Endodermal cell (in vitro differentiated cells): Measurements from ENCODE around the gene AOPEP. TPM values are rescaled to one million over a fixed set of nuclear protein-coding genes. Genes with fewer than 3 reads are reported as not detected.

Source experiments
- DNase-seq: peaks from one replicate; pipeline ENCODE4 v3.0.0-alpha.2; 2017
- H3K27ac ChIP-seq: 2 replicates; pipeline ENCODE4 v1.5.1; 2013; ENCODE audit warnings: mild to moderate bottlenecking, low read depth, low read length, moderate library complexity
- H3K27me3 ChIP-seq: 2 replicates; pipeline ENCODE4 v1.6.1; 2013; ENCODE audit warnings: mild to moderate bottlenecking, low read length, moderate library complexity; ENCODE audit not compliant: insufficient read depth, control insufficient read depth, poor library complexity, severe bottlenecking
- H3K36me3 ChIP-seq: 2 replicates; pipeline ENCODE4 v1.7.0; 2013; ENCODE audit warnings: mild to moderate bottlenecking, low read length, moderate library complexity; ENCODE audit not compliant: control insufficient read depth, insufficient read depth
- H3K4me1 ChIP-seq: one replicate; pipeline ENCODE4 v1.7.0; 2013; ENCODE audit warnings: low read length; ENCODE audit not compliant: control insufficient read depth, insufficient read depth
- H3K4me3 ChIP-seq: 2 replicates; pipeline ENCODE4 v1.5.1; 2013; ENCODE audit warnings: mild to moderate bottlenecking, low read length, moderate library complexity
- H3K9ac ChIP-seq: 2 replicates; pipeline ENCODE4 v1.6.1; 2013; ENCODE audit warnings: mild to moderate bottlenecking, low read length, moderate library complexity; ENCODE audit not compliant: poor library complexity, severe bottlenecking; ENCODE audit errors: extremely low read depth
- H3K9me3 ChIP-seq: 2 replicates; pipeline ENCODE4 v1.6.1; 2013; ENCODE audit warnings: mild to moderate bottlenecking, low read length, moderate library complexity; ENCODE audit not compliant: control insufficient read depth
- H3K27ac Mint-ChIP-seq: 2 replicates; pipeline ENCODE4 v1.8.0; 2020; ENCODE audit warnings: mixed read lengths
- H3K27me3 Mint-ChIP-seq: 2 replicates; pipeline ENCODE4 v1.8.0; 2021; ENCODE audit warnings: mild to moderate bottlenecking, mixed read lengths; ENCODE audit not compliant: insufficient read depth
- H3K36me3 Mint-ChIP-seq: 2 replicates; pipeline ENCODE4 v1.8.0; 2020; ENCODE audit warnings: low read depth, mixed read lengths
- H3K4me1 Mint-ChIP-seq: 2 replicates; pipeline ENCODE4 v1.8.0; 2020; ENCODE audit warnings: mixed read lengths
- H3K4me3 Mint-ChIP-seq: 2 replicates; pipeline ENCODE4 v1.8.0; 2020; ENCODE audit warnings: mild to moderate bottlenecking, moderate library complexity, mixed read lengths
- H3K9me3 Mint-ChIP-seq: 2 replicates; pipeline ENCODE4 v1.8.0; 2020; ENCODE audit warnings: mild to moderate bottlenecking, mixed read lengths
- WGBS, 2 experiments: methylation state at CpG; one replicate each; pipeline versions ENCODE4 v1.1.5 to v1.1.7; 2013; ENCODE audit warnings: missing lambda C conversion rate in 2 of 2, mixed read lengths in 1 of 2; ENCODE audit not compliant: insufficient coverage in 1 of 2, insufficient read length in 1 of 2; 5-methylcytosine and 5-hydroxymethylcytosine counted together
- total RNA-seq, 2 donors: library from RNA; stranded (reverse); fragmentation: NEBNext Ultra II Directional in 1 of 2; extraction: Animal tissue kit (Norgen Biotek cat#: 25700) in 1 of 2; gene quantifications; 2 replicates in 1 of 2; 3 replicates in 1 of 2; pipeline ENCODE4 v1.2.1, GENCODE V29; 2021
- TF ChIP-seq, protein P1 (sequence below): fragments of 200-600 bp; sonication (generic); conservative IDR thresholded peaks from 2 replicates; pipeline ENCODE4 v1.5.0; 2021; ENCODE audit warnings: antibody characterized with exemption, mild to moderate bottlenecking

AOPEP gene
- total RNA-seq, 2 donors from 2014 or later = 23.4 to 33.7 TPM

- Histone ChIP-seq H3K4me3 (no peak overlapping the region), H3K27ac (no peak overlapping the region), H3K27me3 (no peaks in the 10 kb centered on the region), H3K9ac (no peak overlapping the region), H3K9me3 (no peaks in the 10 kb centered on the region), H3K36me3 (peaks cover 34% of the 10 kb centered on the region), H3K4me1 (peaks cover under 1% of the 10 kb centered on the region)
- peaks cover 27% of the 10 kb centered on the region for H3K36me3 Mint-ChIP-seq
- H3K4me1 Mint-ChIP-seq = peaks cover 17% of the 10 kb centered on the region
- TF ChIP-seq, protein P1, sequence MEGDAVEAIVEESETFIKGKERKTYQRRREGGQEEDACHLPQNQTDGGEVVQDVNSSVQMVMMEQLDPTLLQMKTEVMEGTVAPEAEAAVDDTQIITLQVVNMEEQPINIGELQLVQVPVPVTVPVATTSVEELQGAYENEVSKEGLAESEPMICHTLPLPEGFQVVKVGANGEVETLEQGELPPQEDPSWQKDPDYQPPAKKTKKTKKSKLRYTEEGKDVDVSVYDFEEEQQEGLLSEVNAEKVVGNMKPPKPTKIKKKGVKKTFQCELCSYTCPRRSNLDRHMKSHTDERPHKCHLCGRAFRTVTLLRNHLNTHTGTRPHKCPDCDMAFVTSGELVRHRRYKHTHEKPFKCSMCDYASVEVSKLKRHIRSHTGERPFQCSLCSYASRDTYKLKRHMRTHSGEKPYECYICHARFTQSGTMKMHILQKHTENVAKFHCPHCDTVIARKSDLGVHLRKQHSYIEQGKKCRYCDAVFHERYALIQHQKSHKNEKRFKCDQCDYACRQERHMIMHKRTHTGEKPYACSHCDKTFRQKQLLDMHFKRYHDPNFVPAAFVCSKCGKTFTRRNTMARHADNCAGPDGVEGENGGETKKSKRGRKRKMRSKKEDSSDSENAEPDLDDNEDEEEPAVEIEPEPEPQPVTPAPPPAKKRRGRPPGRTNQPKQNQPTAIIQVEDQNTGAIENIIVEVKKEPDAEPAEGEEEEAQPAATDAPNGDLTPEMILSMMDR = no peak
- H3K4me3 Mint-ChIP-seq = no peak overlapping the region
- H3K27ac Mint-ChIP-seq = no peak overlapping the region
- H3K9me3 Mint-ChIP-seq = no peaks in the 10 kb centered on the region
- 92 to 97% methylated on average over 11 to 13 of the region's 13 CpGs for WGBS, 2 experiments
- DNase-seq = peak; percentile 29
- H3K27me3 Mint-ChIP-seq = no peaks in the 10 kb centered on the region
Observed at GRCh38 chr9:95061916-95062595, 335.6 kb downstream of the AOPEP start.

DNA sequence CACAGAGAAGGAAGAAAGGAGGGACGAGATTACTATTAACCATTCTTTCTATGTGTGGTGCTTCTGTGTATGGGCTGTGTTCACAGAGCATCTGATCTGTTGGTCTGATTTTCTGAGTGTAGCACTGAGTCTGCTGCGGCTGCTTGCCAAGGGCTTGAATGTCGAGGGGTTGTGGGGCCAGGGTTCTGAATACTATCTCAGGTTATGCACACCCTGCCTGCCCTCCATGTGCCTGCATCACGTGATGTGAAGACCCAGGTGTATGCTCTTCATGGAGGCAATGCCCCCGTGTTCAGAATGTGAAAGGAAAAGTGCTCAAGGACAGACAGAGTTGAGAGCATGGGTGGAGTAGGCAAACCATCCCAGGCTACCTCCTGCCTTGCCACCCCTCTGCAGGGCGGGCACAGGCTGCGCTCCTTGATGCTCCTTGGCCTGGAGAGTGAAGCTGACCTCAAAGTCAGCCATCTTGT is 336.1 kb downstream of the AOPEP start:
- H3K27ac ChIP-seq = no peak overlapping the region
- H3K4me3 ChIP-seq = no peak overlapping the region
- no peak overlapping the region for H3K27ac Mint-ChIP-seq

GRCh38 chr9:95063300-95063699 is 336.8 kb downstream of the AOPEP start:
- Histone ChIP-seq H3K27ac (no peak overlapping the region), H3K9me3 (no peaks in the 10 kb centered on the region), H3K36me3 (peaks cover 41% of the 10 kb centered on the region), H3K9ac (no peak overlapping the region), H3K4me1 (no peaks in the 10 kb centered on the region), H3K4me3 (no peak overlapping the region), H3K27me3 (no peaks in the 10 kb centered on the region)
- WGBS, 2 experiments = 93 to 97% methylated on average over 5 to 10 of the region's 10 CpGs
- no peaks in the 10 kb centered on the region for H3K9me3 Mint-ChIP-seq
- H3K36me3 Mint-ChIP-seq = peaks cover 36% of the 10 kb centered on the region
- no peak overlapping the region for H3K27ac Mint-ChIP-seq
- H3K4me1 Mint-ChIP-seq = peaks cover 6% of the 10 kb centered on the region
- TF ChIP-seq, protein P1 = no peak
- H3K27me3 Mint-ChIP-seq = no peaks in the 10 kb centered on the region
- no peak for DNase-seq
- H3K4me3 Mint-ChIP-seq = no peak overlapping the region

More for the DNA sequence above, 336.1 kb downstream of the AOPEP start:
- peak; percentile 20 for DNase-seq
- WGBS, 2 experiments = 92 to 97% methylated on average over 5 to 7 of the region's 7 CpGs
- Histone ChIP-seq H3K36me3 (peaks cover 36% of the 10 kb centered on the region), H3K27me3 (no peaks in the 10 kb centered on the region), H3K9ac (no peak overlapping the region), H3K9me3 (no peaks in the 10 kb centered on the region), H3K4me1 (no peaks in the 10 kb centered on the region)
- peaks cover 12% of the 10 kb centered on the region for H3K4me1 Mint-ChIP-seq
- H3K9me3 Mint-ChIP-seq = no peaks in the 10 kb centered on the region
- no peaks in the 10 kb centered on the region for H3K27me3 Mint-ChIP-seq
- H3K4me3 Mint-ChIP-seq = no peak overlapping the region
- H3K36me3 Mint-ChIP-seq = peaks cover 31% of the 10 kb centered on the region
- TF ChIP-seq, protein P1 = no peak
